HEK293T (cell line): Measurements from ENCODE around the gene NCOA7.

Source experiments
- CTCF ChIA-PET: fragments of 350-600 bp; formaldehyde crosslinking; extraction: SDS; loops from one replicate; lab custom pipeline; 2021; ENCODE audit warnings: antibody characterized with exemption, inconsistent platforms; lab: Yijun Ruan, JAX
- POLR2A ChIA-PET: fragments of 350-600 bp; formaldehyde crosslinking; extraction: SDS; loops from one replicate; lab custom pipeline; 2020; ENCODE audit warnings: antibody characterized with exemption, inconsistent platforms; lab: Yijun Ruan, JAX
- DNase-seq: peaks from one replicate; pipeline ENCODE4 v3.0.0; 2012; ENCODE audit warnings: mixed read lengths; ENCODE audit errors: extremely low spot score
- ARNT ChIP-seq: fragments of 450-650 bp; IDR thresholded peaks from 2 replicates; pipeline ENCODE4 v1.6.1; 2017; ENCODE audit warnings: mild to moderate bottlenecking
- BHLHE40 ChIP-seq: fragments of 450-650 bp; IDR thresholded peaks from 2 replicates; pipeline ENCODE4 v1.6.1; 2016; ENCODE audit warnings: mild to moderate bottlenecking, moderate library complexity, borderline replicate concordance
- CTBP1 ChIP-seq: fragments of 450-650 bp; IDR thresholded peaks from 2 replicates; pipeline ENCODE4 v1.6.1; 2016; ENCODE audit warnings: borderline replicate concordance
- ELF4 ChIP-seq: fragments of 450-650 bp; IDR thresholded peaks from 2 replicates; pipeline ENCODE4 v1.6.1; 2017; ENCODE audit warnings: antibody characterized with exemption
- FOXA1 ChIP-seq: fragments of 450-650 bp; IDR thresholded peaks from 2 replicates; pipeline ENCODE4 v1.6.1; 2016; ENCODE audit warnings: mild to moderate bottlenecking
- FOXK2 ChIP-seq: fragments of 450-650 bp; IDR thresholded peaks from 2 replicates; pipeline ENCODE4 v1.6.1; 2016; ENCODE audit warnings: mild to moderate bottlenecking
- FOXM1 ChIP-seq: fragments of 450-650 bp; IDR thresholded peaks from 2 replicates; pipeline ENCODE4 v1.6.1; 2017; ENCODE audit warnings: mild to moderate bottlenecking, borderline replicate concordance
- HDGF ChIP-seq: fragments of 450-650 bp; IDR thresholded peaks from 2 replicates; pipeline ENCODE4 v1.6.1; 2017; ENCODE audit warnings: antibody characterized with exemption, borderline replicate concordance
- L3MBTL2 ChIP-seq: fragments of 450-650 bp; conservative IDR thresholded peaks from 2 replicates; pipeline ENCODE4 v1.6.1; 2016; ENCODE audit warnings: mild to moderate bottlenecking
- LEF1 ChIP-seq: fragments of 450-650 bp; IDR thresholded peaks from 2 replicates; pipeline ENCODE4 v1.6.1; 2017; ENCODE audit warnings: mild to moderate bottlenecking, borderline replicate concordance
- NFRKB ChIP-seq: fragments of 450-650 bp; IDR thresholded peaks from 2 replicates; pipeline ENCODE4 v1.6.1; 2016; ENCODE audit warnings: mild to moderate bottlenecking, moderate library complexity
- PKNOX1 ChIP-seq: fragments of 450-650 bp; IDR thresholded peaks from 2 replicates; pipeline ENCODE4 v1.6.1; 2016
- SP1 ChIP-seq: fragments of 450-650 bp; IDR thresholded peaks from 2 replicates; pipeline ENCODE4 v1.6.1; 2017
- SUZ12 ChIP-seq: fragments of 450-650 bp; IDR thresholded peaks from 2 replicates; pipeline ENCODE4 v1.6.1; 2016; ENCODE audit warnings: mild to moderate bottlenecking
- TARDBP ChIP-seq: fragments of 450-650 bp; IDR thresholded peaks from 2 replicates; pipeline ENCODE4 v1.6.1; 2016
- ZNF384 ChIP-seq: fragments of 450-650 bp; IDR thresholded peaks from 2 replicates; pipeline ENCODE4 v1.6.1; 2016

The NCOA7 gene

GRCh38 chr6:125940247-125941041, 149.7 kb downstream of the NCOA7 start:
- TF ChIP-seq LEF1 (no peak), TARDBP (no peak), FOXA1 (no peak), FOXM1 (no peak), SP1 (no peak), ZNF384 (no peak)
- no peak for DNase-seq
- CTCF ChIA-PET: interaction anchor here (0.9 to 1.4 kb wide), 3 partner anchors 11 to 34 kb away, joined by 4 read pairs; partner anchors contain the start of gene HINT3

GRCh38 chr6:125942672-125943527, 152.1 kb downstream of the NCOA7 start:
- CTCF ChIA-PET: interaction anchor here (1.4 kb wide), 1 partner anchor 13 kb away, joined by 5 read pairs; no protein-coding TSS in a partner anchor
- DNase-seq: no peak
- POLR2A ChIA-PET: interaction anchor here (1.2 to 6.5 kb wide), 3 partner anchors 14 to 153 kb away, joined by 3 to 31 read pairs (median 4); partner anchors contain the start of genes HINT3 and NCOA7
- TF ChIP-seq CTBP1 (no peak), BHLHE40 (no peak), ZNF384 (no peak), SP1 (no peak), TARDBP (no peak)

More at GRCh38 chr6:125940247-125941041, 149.7 kb downstream of the NCOA7 start:
- POLR2A ChIA-PET: interaction anchor here (0.6 to 1.3 kb wide), 4 partner anchors 15 to 159 kb away, joined by 3 to 8 read pairs (median 4); partner anchors contain the start of gene HINT3

- TF ChIP-seq CTBP1 (no peak), FOXA1 (no peak), L3MBTL2 (no peak), LEF1 (no peak), NFRKB (no peak), PKNOX1 (no peak), ARNT (no peak), FOXM1 (no peak), ELF4 (no peak), SP1 (no peak), FOXK2 (no peak), BHLHE40 (no peak), TARDBP (no peak), HDGF (no peak)
- ChIA-PET POLR2A (interaction anchor here (1.2 to 6.5 kb wide), 3 partner anchors 13 to 154 kb away, joined by 3 to 31 read pairs (median 4); partner anchors contain the start of genes HINT3 and NCOA7), CTCF (interaction anchor here (0.6 to 1.4 kb wide), 3 partner anchors 10 to 152 kb away, joined by 3 to 5 read pairs (median 3); no protein-coding TSS in a partner anchor)
- DNase-seq: no peak
These were observed 153.0 kb downstream of the NCOA7 start for GRCh38 chr6:125943528-125944433.

GRCh38 chr6:125944434-125944816, 153.7 kb downstream of the NCOA7 start:
- TF ChIP-seq PKNOX1: no peak
- no peak for TF ChIP-seq ELF4
- no peak for TF ChIP-seq L3MBTL2
- no peak for TF ChIP-seq BHLHE40
- no peak for TF ChIP-seq FOXA1
- TF ChIP-seq SUZ12: no peak
- TF ChIP-seq LEF1: no peak
- TF ChIP-seq ARNT: no peak
- TF ChIP-seq CTBP1: no peak
- TF ChIP-seq FOXK2: no peak
- CTCF ChIA-PET: interaction anchor here (0.6 to 1.4 kb wide), 4 partner anchors 9 to 153 kb away, joined by 3 to 5 read pairs (median 4); no protein-coding TSS in a partner anchor
- POLR2A ChIA-PET: interaction anchor here (0.6 to 6.5 kb wide), 2 partner anchors 154 to 163 kb away, joined by 3 to 31 read pairs; partner anchors contain the start of gene NCOA7
- DNase-seq: no peak

- ChIA-PET CTCF (interaction anchor here (1.0 to 1.4 kb wide), 3 partner anchors 11 to 153 kb away, joined by 3 to 4 read pairs (median 3); no protein-coding TSS in a partner anchor), POLR2A (interaction anchor here (0.6 to 6.5 kb wide), 2 partner anchors 155 to 164 kb away, joined by 3 to 31 read pairs; partner anchors contain the start of gene NCOA7)
These were observed 154.1 kb downstream of the NCOA7 start for GRCh38 chr6:125944896-125945295.

More at GRCh38 chr6:125944896-125945295, 154.1 kb downstream of the NCOA7 start:
- TF ChIP-seq CTBP1 (no peak), LEF1 (no peak), SUZ12 (no peak), FOXA1 (no peak), NFRKB (no peak), TARDBP (no peak), FOXK2 (no peak), SP1 (no peak), HDGF (no peak), BHLHE40 (no peak), ELF4 (no peak), FOXM1 (no peak), ZNF384 (no peak), L3MBTL2 (no peak), ARNT (no peak), PKNOX1 (no peak)
- DNase-seq: no peak
